Trophoblast cell (in vitro differentiated cells and primary cell): ENCODE results near the gene MSRB1.
A peak's percentile ranks its signal among the peaks of the same experiment; 100 is the strongest.

Experiments used
- DNase-seq, 2 donors: peaks; one replicate each; pipeline ENCODE4 v3.0.0-alpha.2; 2016
- H2AFZ ChIP-seq: 2 replicates; pipeline ENCODE4 v1.6.1; 2013; ENCODE audit warnings: low read length, moderate library complexity, mild to moderate bottlenecking; ENCODE audit not compliant: insufficient read depth, poor library complexity
- H2AK5ac ChIP-seq: 2 replicates; pipeline ENCODE4 v1.6.1; 2013; ENCODE audit warnings: mild to moderate bottlenecking, low read length
- H2BK120ac ChIP-seq: 2 replicates; pipeline ENCODE4 v1.6.1; 2013; ENCODE audit warnings: low read length, mild to moderate bottlenecking, moderate library complexity; ENCODE audit not compliant: insufficient read depth, poor library complexity
- H2BK12ac ChIP-seq: 2 replicates; pipeline ENCODE4 v1.6.1; 2013; ENCODE audit warnings: mild to moderate bottlenecking, low read length, moderate library complexity
- H2BK5ac ChIP-seq: 2 replicates; pipeline ENCODE4 v1.6.1; 2013; ENCODE audit warnings: low read length, low read depth, moderate library complexity, mild to moderate bottlenecking; ENCODE audit not compliant: poor library complexity
- H3K14ac ChIP-seq: 2 replicates; pipeline ENCODE4 v1.6.1; 2013; ENCODE audit warnings: mild to moderate bottlenecking, low read length
- H3K18ac ChIP-seq: 2 replicates; pipeline ENCODE4 v1.6.1; 2013; ENCODE audit warnings: mild to moderate bottlenecking, low read length
- H3K23ac ChIP-seq: 2 replicates; pipeline ENCODE4 v1.6.1; 2013; ENCODE audit warnings: low read length
- H3K27ac ChIP-seq: 2 replicates; pipeline ENCODE4 v1.5.1; 2013; ENCODE audit warnings: low read depth, mild to moderate bottlenecking, inconsistent platforms, low read length, moderate library complexity
- H3K27me3 ChIP-seq: 2 replicates; pipeline ENCODE4 v1.6.1; 2013; ENCODE audit warnings: inconsistent platforms, mild to moderate bottlenecking, low read length, moderate library complexity; ENCODE audit not compliant: insufficient read depth
- H3K36me3 ChIP-seq, 2 experiments: 1 replicate in 1 of 2; 2 replicates in 1 of 2; pipeline ENCODE4 v1.6.1; 2013; ENCODE audit warnings: low read length in 2 of 2, mild to moderate bottlenecking in 2 of 2, moderate library complexity in 1 of 2; ENCODE audit not compliant: insufficient read depth in 2 of 2, control insufficient read depth in 1 of 2
- H3K4ac ChIP-seq: 2 replicates; pipeline ENCODE4 v1.6.1; 2013; ENCODE audit warnings: low read depth, mild to moderate bottlenecking, low read length, moderate library complexity
- H3K4me1 ChIP-seq, 2 experiments: 1 replicate in 1 of 2; 2 replicates in 1 of 2; pipeline ENCODE4 v1.6.1; 2013; ENCODE audit warnings: low read length in 2 of 2, mild to moderate bottlenecking in 2 of 2, moderate library complexity in 1 of 2; ENCODE audit not compliant: insufficient read depth in 2 of 2, control insufficient read depth in 1 of 2
- H3K4me2 ChIP-seq: 2 replicates; pipeline ENCODE4 v1.6.1; 2013; ENCODE audit warnings: inconsistent platforms, mild to moderate bottlenecking, low read length, moderate library complexity
- H3K4me3 ChIP-seq: 2 replicates; pipeline ENCODE4 v1.5.1; 2013; ENCODE audit warnings: mild to moderate bottlenecking, low read depth, low read length, inconsistent platforms
- H3K79me1 ChIP-seq: one replicate; pipeline ENCODE4 v1.6.1; 2013; ENCODE audit warnings: low read length
- H3K79me2 ChIP-seq: 2 replicates; pipeline ENCODE4 v1.6.1; 2013; ENCODE audit warnings: low read length, mild to moderate bottlenecking; ENCODE audit not compliant: control insufficient read depth, insufficient read depth, poor library complexity
- H3K9ac ChIP-seq: 2 replicates; pipeline ENCODE4 v1.6.1; 2013; ENCODE audit warnings: mild to moderate bottlenecking, low read length
- H3K9me3 ChIP-seq: 2 replicates; pipeline ENCODE4 v1.6.1; 2013; ENCODE audit warnings: low read depth, mild to moderate bottlenecking, control low read depth, inconsistent platforms, low read length; ENCODE audit not compliant: insufficient read depth
- H4K12ac ChIP-seq: 2 replicates; pipeline ENCODE4 v1.6.1; 2013; ENCODE audit warnings: low read depth, mild to moderate bottlenecking, low read length, moderate library complexity
- H4K8ac ChIP-seq: 2 replicates; pipeline ENCODE4 v1.6.1; 2013; ENCODE audit warnings: low read depth, mild to moderate bottlenecking, low read length, moderate library complexity
- H4K91ac ChIP-seq: one replicate; pipeline ENCODE4 v1.6.1; 2013; ENCODE audit warnings: low read depth, mild to moderate bottlenecking, low read length, moderate library complexity
- WGBS: extraction: QIAGEN DNeasy Blood & Tissue Kit; methylation state at CpG from one replicate; pipeline ENCODE4 v1.1.7; 2013; ENCODE audit warnings: missing lambda C conversion rate; ENCODE audit not compliant: insufficient read length, insufficient coverage; ENCODE audit errors: extremely low coverage; 5-methylcytosine and 5-hydroxymethylcytosine counted together

The MSRB1 gene

DNA sequence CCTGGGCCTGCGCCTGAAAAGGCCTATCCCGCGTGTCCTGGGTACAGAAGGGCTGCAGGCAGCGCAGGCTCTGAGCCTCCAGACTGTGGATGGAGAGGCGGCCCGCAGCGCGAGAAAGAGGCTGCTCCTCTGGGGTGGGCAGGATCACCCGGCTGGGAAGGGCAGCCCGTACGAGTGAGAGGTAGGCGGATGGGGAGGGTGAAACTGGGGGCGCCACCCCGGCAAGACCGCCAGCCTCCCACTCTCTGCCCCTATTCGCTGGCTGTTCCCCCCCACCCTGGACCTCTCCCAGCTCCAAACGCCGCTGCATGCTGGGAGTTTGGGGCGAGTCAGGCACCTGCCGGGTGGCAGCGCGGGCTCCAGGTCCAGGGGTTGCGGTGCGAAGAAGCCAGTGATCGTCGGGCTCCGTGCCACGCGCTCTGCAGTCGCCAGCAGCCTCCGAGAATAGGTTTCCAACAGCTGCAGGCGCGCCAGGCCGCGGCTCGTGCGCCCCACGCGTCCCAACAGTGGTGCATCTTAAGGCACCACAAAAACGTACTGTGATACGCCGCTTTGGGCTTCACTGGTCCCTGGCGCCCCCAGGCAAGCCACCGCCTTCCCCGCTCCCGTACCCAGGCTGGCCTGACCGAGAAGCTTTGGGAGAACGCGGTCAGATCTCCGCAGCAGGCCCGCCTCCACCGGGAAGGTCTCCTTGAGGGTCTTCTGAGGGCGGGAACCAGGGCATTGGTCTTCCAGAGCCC, 37.2 kb upstream of the MSRB1 start:
- H3K9ac ChIP-seq, result no peak overlapping the region
- H4K12ac ChIP-seq, result no peak overlapping the region
- peaks cover 15 to 22% of the 10 kb centered on the region in 2 experiments for H3K4me1 ChIP-seq
- H3K14ac ChIP-seq, result no peak overlapping the region
- no peak overlapping the region for H3K18ac ChIP-seq
- WGBS, result no CpG with 5 or more reads among the region's 53 CpGs
- H2BK5ac ChIP-seq, result no peak overlapping the region
- no peak overlapping the region for H2AFZ ChIP-seq
- peak in 1 of 2 donors; percentile 42 for DNase-seq
- H3K27ac ChIP-seq, result no peak overlapping the region
- H3K4ac ChIP-seq, result no peak overlapping the region
- H3K79me1 ChIP-seq, result peaks cover 8% of the 10 kb centered on the region
- no peak overlapping the region for H3K23ac ChIP-seq
- peaks cover 37% of the 10 kb centered on the region for H3K27me3 ChIP-seq
- H3K4me3 ChIP-seq, result no peak overlapping the region
- H2AK5ac ChIP-seq, result no peak overlapping the region
- H3K36me3 ChIP-seq, result peaks cover 33% of the 10 kb centered on the region in 2 experiments
- no peak overlapping the region for H4K91ac ChIP-seq
- H2BK12ac ChIP-seq, result no peak overlapping the region
- peaks cover 8% of the 10 kb centered on the region for H3K9me3 ChIP-seq
- no peak overlapping the region for H2BK120ac ChIP-seq
- peaks cover 2% of the 10 kb centered on the region for H3K79me2 ChIP-seq
- H4K8ac ChIP-seq, result no peak overlapping the region
- H3K4me2 ChIP-seq, result peak overlapping the region; percentile 66

DNA sequence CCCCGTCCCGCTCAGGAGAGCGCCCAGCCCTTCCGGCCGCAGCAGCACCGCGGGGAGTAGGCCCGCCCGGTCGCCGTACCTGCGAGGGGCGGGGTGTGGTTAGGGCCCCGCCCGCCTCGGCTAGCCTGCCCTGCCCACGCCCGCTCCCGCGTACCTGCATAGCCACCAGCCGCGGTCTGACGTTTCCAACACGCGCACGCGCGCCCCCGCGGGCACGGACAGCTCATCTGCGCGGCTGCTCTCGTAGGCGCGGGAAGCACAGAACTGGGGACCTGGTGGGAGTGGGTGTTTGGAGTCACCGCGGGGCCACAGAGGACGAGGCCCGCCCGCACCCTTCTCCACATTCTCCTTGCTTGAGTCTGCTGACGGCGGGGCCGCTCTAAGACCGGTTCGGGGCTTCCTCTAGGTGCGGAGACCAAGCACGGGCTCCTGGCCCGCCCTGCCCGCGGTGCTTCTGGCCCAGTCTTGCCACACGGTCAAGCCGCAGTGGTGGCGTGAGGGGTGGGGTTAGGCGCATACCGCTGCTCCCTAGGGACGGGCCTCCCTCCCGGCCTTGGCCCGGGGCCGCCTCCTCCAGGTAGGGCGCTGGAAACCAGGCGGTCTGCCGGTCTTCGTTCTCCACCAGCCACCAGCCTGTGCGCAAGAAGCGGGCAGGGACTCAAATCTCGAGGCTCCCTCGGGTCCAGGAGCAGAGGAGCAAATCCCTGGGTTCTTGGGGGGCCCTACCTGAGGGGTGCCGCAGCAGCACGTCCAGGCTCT, 36.5 kb upstream of the MSRB1 start:
- DNase-seq, result peak; percentile 95
- peak overlapping the region; percentile 15 for H4K12ac ChIP-seq
- H3K79me1 ChIP-seq, result peaks cover 6% of the 10 kb centered on the region
- H4K8ac ChIP-seq, result peak overlapping the region; percentile 20
- no peak overlapping the region for H2AK5ac ChIP-seq
- peak overlapping the region; percentile 13 for H3K14ac ChIP-seq
- peaks cover 37% of the 10 kb centered on the region for H3K27me3 ChIP-seq
- no CpG with 5 or more reads among the region's 70 CpGs for WGBS
- H3K79me2 ChIP-seq, result peaks cover under 1% of the 10 kb centered on the region
- peaks cover 8% of the 10 kb centered on the region for H3K9me3 ChIP-seq
- H3K18ac ChIP-seq, result peak overlapping the region; percentile 17
- H3K9ac ChIP-seq, result no peak overlapping the region
- H3K23ac ChIP-seq, result no peak overlapping the region
- peak overlapping the region; percentile 23 for H4K91ac ChIP-seq
- peaks cover 10 to 17% of the 10 kb centered on the region in 2 experiments for H3K4me1 ChIP-seq
- no peak overlapping the region for H2BK5ac ChIP-seq
- H3K4ac ChIP-seq, result no peak overlapping the region
- peak overlapping the region; percentile 43 for H2BK120ac ChIP-seq
- H2BK12ac ChIP-seq, result no peak overlapping the region
- H3K4me2 ChIP-seq, result peak overlapping the region; percentile 66
- peaks cover 40 to 41% of the 10 kb centered on the region in 2 experiments for H3K36me3 ChIP-seq
- H2AFZ ChIP-seq, result peak overlapping the region; percentile 13
- H3K4me3 ChIP-seq, result peak overlapping the region; percentile 48
- no peak overlapping the region for H3K27ac ChIP-seq

DNA sequence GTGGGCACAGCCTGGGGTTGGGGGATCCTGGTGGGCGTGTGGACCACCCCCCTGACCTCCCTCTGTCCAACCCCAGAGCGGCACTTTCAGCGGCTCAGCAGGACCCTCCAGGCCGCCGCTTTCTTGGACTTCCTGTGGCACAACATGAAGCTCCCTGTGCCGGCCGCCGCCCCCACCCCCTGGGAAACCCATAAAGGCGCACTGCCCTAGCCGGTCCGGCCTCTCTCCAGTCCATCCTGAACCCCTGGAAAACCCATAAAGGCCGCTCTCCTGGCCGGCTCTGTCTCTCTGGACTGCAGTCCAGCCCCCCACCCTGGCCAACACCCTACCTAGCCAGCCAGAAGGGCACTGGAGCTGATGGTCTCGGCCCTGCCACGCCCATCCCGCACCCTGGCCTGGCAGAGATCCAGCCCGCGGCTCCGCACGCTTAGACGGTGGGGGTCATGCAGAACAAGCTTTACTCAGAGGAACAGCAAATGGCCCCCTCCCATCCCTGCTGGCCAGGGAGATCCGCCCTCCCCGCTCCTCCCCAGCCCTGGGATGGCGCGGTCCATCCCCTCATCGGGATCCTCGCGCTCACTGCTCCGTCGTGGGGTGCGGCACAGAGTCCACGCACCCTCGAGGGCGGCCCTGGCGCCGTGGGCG, 35.6 kb upstream of the MSRB1 start:
- Histone ChIP-seq H2AK5ac (peak overlapping the region; percentile 5), H3K27ac (no peak overlapping the region), H3K27me3 (peaks cover 37% of the 10 kb centered on the region), H3K4ac (no peak overlapping the region), H3K4me1 (peaks cover 10 to 15% of the 10 kb centered on the region in 2 experiments), H3K18ac (no peak overlapping the region), H3K36me3 (peaks cover 44 to 46% of the 10 kb centered on the region in 2 experiments), H3K14ac (peak overlapping the region; percentile 15), H2BK12ac (no peak overlapping the region), H4K91ac (peak overlapping the region; percentile 23), H2AFZ (no peak overlapping the region), H3K79me2 (no peaks in the 10 kb centered on the region), H3K9ac (peak overlapping the region; percentile 43), H3K4me2 (peak overlapping the region; percentile 66), H2BK5ac (no peak overlapping the region), H4K8ac (peak overlapping the region; percentile 47), H3K79me1 (peaks cover 3% of the 10 kb centered on the region), H4K12ac (no peak overlapping the region), H3K23ac (no peak overlapping the region), H2BK120ac (no peak overlapping the region), H3K4me3 (peak overlapping the region; percentile 40), H3K9me3 (peaks cover 8% of the 10 kb centered on the region)
- no CpG with 5 or more reads among the region's 37 CpGs for WGBS
- DNase-seq, result no peak

DNA sequence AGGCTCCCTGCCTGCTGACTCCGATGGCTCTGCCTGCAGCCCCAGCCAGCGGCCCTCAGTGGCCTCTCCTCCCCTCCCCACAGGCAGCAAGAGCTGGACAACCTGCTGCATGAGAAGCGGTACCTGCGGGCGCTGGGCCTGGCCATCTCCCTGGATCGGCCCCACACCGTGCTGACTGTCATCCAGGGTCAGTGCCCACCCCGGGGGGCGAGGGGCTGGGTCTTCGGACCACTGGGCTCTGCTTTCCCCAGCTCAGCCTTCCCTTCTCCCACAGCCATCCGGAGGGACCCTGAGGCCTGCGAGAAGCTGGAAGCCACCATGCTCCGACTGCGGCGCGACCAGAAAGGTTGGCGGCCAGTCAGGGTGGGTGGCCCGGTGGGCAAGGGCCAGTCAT, 34.9 kb upstream of the MSRB1 start:
- no peak overlapping the region for H3K4ac ChIP-seq
- H3K18ac ChIP-seq, result no peak overlapping the region
- H2BK120ac ChIP-seq, result no peak overlapping the region
- H2AK5ac ChIP-seq, result no peak overlapping the region
- no peak overlapping the region for H3K4me2 ChIP-seq
- no peak overlapping the region for H4K91ac ChIP-seq
- H3K4me3 ChIP-seq, result no peak overlapping the region
- no peak overlapping the region for H2BK5ac ChIP-seq
- peaks cover 44 to 46% of the 10 kb centered on the region in 2 experiments for H3K36me3 ChIP-seq
- H3K4me1 ChIP-seq, result peaks cover 11 to 14% of the 10 kb centered on the region in 2 experiments
- no peak for DNase-seq
- H4K8ac ChIP-seq, result no peak overlapping the region
- H3K23ac ChIP-seq, result no peak overlapping the region
- WGBS, result no CpG with 5 or more reads among the region's 18 CpGs
- H3K27ac ChIP-seq, result no peak overlapping the region
- H3K9ac ChIP-seq, result no peak overlapping the region
- H2BK12ac ChIP-seq, result no peak overlapping the region
- peaks cover 8% of the 10 kb centered on the region for H3K9me3 ChIP-seq
- H3K27me3 ChIP-seq, result peaks cover 37% of the 10 kb centered on the region
- H3K14ac ChIP-seq, result no peak overlapping the region
- H3K79me2 ChIP-seq, result no peaks in the 10 kb centered on the region
- H3K79me1 ChIP-seq, result peaks cover 3% of the 10 kb centered on the region
- no peak overlapping the region for H4K12ac ChIP-seq
- no peak overlapping the region for H2AFZ ChIP-seq
